ENCODE data around the gene POU2F1.

DNA sequence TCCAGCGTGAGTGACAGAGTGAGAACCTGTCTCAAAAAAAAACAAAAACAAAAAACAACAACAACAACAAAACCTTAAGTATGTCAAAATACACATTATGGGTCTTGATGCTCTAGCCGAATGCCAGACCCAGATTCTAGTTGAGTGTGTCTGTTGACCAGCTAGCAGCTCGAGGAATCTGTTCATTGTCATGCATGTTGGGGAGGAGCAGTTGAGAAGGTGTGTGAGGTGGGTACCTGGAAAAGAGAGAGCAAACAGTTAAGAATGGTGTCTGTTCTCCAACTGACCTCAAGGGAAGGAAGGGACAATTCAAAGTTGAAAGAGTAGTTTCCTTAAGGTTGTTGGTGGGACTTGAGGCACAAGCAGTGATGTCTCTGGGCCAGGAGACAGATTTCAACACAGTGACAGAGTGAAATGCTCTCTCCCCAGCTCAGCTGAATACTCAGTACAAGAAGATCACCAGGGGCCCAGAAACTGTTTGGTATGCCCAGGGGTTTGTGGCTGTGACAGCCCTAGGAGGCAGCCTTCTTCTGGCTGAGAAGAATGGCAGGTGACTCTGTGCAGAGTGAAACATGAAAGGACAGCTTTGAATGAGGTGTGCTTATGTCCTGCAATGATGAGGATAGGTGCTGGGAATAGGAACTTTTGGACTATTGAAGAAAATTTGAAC lies 14.4 kb upstream of the POU2F1 start:
- TF ChIP-seq, protein P1, sequence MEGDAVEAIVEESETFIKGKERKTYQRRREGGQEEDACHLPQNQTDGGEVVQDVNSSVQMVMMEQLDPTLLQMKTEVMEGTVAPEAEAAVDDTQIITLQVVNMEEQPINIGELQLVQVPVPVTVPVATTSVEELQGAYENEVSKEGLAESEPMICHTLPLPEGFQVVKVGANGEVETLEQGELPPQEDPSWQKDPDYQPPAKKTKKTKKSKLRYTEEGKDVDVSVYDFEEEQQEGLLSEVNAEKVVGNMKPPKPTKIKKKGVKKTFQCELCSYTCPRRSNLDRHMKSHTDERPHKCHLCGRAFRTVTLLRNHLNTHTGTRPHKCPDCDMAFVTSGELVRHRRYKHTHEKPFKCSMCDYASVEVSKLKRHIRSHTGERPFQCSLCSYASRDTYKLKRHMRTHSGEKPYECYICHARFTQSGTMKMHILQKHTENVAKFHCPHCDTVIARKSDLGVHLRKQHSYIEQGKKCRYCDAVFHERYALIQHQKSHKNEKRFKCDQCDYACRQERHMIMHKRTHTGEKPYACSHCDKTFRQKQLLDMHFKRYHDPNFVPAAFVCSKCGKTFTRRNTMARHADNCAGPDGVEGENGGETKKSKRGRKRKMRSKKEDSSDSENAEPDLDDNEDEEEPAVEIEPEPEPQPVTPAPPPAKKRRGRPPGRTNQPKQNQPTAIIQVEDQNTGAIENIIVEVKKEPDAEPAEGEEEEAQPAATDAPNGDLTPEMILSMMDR (IDR thresholded peaks at IDR 0.05) = no peak
- no peak for TF ChIP-seq POLR2A (IDR thresholded peaks at IDR 0.05)

All from sigmoid colon (tissue), 3 donors.